Right lobe of liver (tissue), 6 donors: ENCODE data around the gene CFAP20DC. TPM values are rescaled to one million over a fixed set of nuclear protein-coding genes. Genes with fewer than 3 reads are reported as not detected.

Experiments used
- ATAC-seq, 4 donors: fragments of 200-7000 bp; cut with Tn5 transposase; one replicate each; pipeline ENCODE4 v1.9.1; 2020; ENCODE audit warnings: mild to moderate bottlenecking in 4 of 4, moderate library complexity in 4 of 4
- DNase-seq, 3 donors: peaks; one replicate each; pipeline ENCODE4 v3.0.0-alpha.2; 2020
- H3K27ac ChIP-seq, 3 donors: fragments of 200-600 bp; one replicate each; pipeline ENCODE4 v1.8.0; 2022
- H3K27me3 ChIP-seq, 2 donors: fragments of 200-600 bp; one replicate each; pipeline ENCODE4 v1.8.0; 2022
- H3K36me3 ChIP-seq, 4 donors: fragments of 200-600 bp; sonication (generic) in 1 of 4; one replicate each; pipeline versions ENCODE4 v1.5.1 to v1.8.0; 2017 to 2022; ENCODE audit warnings: control low read depth in 1 of 4
- H3K4me1 ChIP-seq, 4 donors: fragments of 200-600 bp; sonication (generic) in 1 of 4; one replicate each; pipeline versions ENCODE4 v1.5.1 to v1.8.0; 2017 to 2022; ENCODE audit warnings: control low read depth in 1 of 4
- H3K4me3 ChIP-seq, 3 donors: fragments of 200-600 bp; one replicate each; pipeline ENCODE4 v1.8.0; 2022
- H3K9me3 ChIP-seq, 4 donors: fragments of 200-600 bp; sonication (generic) in 1 of 4; one replicate each; pipeline versions ENCODE4 v1.5.1 to v1.8.0; 2017 to 2022; ENCODE audit warnings: control low read depth in 1 of 4
- CTCF ChIP-seq, 4 donors: fragments of 200-600 bp in 3 of 4; fragments of 450-650 bp in 1 of 4; IDR thresholded peaks; one replicate each; pipeline versions ENCODE4 v1.5.1 to v1.8.0; 2016 to 2022; ENCODE audit warnings: antibody characterized with exemption in 4 of 4, mild to moderate bottlenecking in 2 of 4
- POLR2A ChIP-seq: fragments of 450-650 bp; IDR thresholded peaks from one replicate; pipeline ENCODE4 v1.6.1; 2017; ENCODE audit warnings: antibody characterized with exemption, mild to moderate bottlenecking
- WGBS: methylation state at CpG from one replicate; pipeline ENCODE4 v1.1.6; 2018; ENCODE audit warnings: low coverage, low lambda C conversion rate; ENCODE audit not compliant: insufficient coverage; ENCODE audit errors: missing lambda C conversion rate; 5-methylcytosine and 5-hydroxymethylcytosine counted together
- intact Hi-C, 2 donors: fragments of 100-400 bp; cut with DNase I; formaldehyde crosslinking; loops; one replicate each; pipeline versions ENCODE4 v1.11.2 to v1.14.1; 2022
- total RNA-seq, 6 experiments: library from RNA; depleted of rRNA in 2 of 6; stranded (reverse); fragments of >200 nt in 2 of 6; fragmentation: NEBNext Ultra II Directional in 3 of 6; extraction: Animal tissue kit (Norgen Biotek cat#: 25700) in 3 of 6; gene quantifications; one replicate each; pipeline versions ENCODE4 v1.1.0 to v1.2.4, GENCODE V29; 2016 to 2023
- donor health status: DM: no; HTN: yes; CAD: no.
- donor health status: DM: no; HTN: no; CAD: no.
- donor health status: DM: no; HTN: no; CAD: no.
- donor health status: DM: no; HTN: yes; CAD: no.
- donor health status: DM: no; HTN: yes; CAD: no.

The CFAP20DC gene
- total RNA-seq, 6 experiments from 2014 or later: 0.67 to 2.7 (median 1.5) TPM

GRCh38 chr3:58798312-58798711 is 251.5 kb downstream of the CFAP20DC start:
- Histone ChIP-seq H3K4me3 (no peak overlapping the region), H3K27ac (no peak overlapping the region), H3K27me3 (no peaks in the 10 kb centered on the region), H3K36me3 (no peaks in the 10 kb centered on the region), H3K4me1 (peaks cover 0 to 9% (median 4%) of the 10 kb centered on the region in 4 donors), H3K9me3 (no peaks in the 10 kb centered on the region)
- DNase-seq (no peak), ATAC-seq (no peak)
- TF ChIP-seq CTCF (IDR thresholded peaks at IDR 0.05) (no peak), POLR2A (no peak)
- intact Hi-C loops: no loop called here
- 37% methylated on average over 2 of the region's 2 CpGs for WGBS

DNA sequence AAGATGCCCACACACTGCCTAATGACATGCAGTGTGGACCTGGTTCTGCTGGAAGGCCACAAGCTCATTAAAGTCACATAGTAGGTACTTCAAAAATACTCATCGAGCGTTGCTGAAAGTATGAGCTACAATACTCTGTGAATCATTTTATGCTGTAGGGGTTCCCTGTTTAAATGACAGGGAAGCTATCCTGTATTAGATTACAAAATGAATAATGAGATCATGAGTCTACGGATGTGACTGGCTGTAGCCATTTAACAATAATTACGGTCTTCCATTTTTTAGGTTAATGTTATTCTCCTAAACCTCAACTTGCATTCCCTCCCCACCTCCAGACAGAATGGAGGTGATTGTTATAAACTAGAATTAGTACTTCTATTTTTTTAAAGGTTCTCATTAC is 255.1 kb downstream of the CFAP20DC start:
- ATAC-seq (no peak), DNase-seq (no peak)
- TF ChIP-seq CTCF (IDR thresholded peaks at IDR 0.05) (no peak), POLR2A (no peak)
- Histone ChIP-seq H3K27me3 (no peaks in the 10 kb centered on the region), H3K27ac (peak overlapping the region in 1 of 3 donors; percentile 88), H3K9me3 (no peaks in the 10 kb centered on the region), H3K4me1 (peaks cover 0 to 13% (median 6%) of the 10 kb centered on the region in 4 donors), H3K36me3 (no peaks in the 10 kb centered on the region), H3K4me3 (no peak overlapping the region)
- intact Hi-C loops: no loop called here
- WGBS: 92% methylated on average over 4 of the region's 4 CpGs

DNA sequence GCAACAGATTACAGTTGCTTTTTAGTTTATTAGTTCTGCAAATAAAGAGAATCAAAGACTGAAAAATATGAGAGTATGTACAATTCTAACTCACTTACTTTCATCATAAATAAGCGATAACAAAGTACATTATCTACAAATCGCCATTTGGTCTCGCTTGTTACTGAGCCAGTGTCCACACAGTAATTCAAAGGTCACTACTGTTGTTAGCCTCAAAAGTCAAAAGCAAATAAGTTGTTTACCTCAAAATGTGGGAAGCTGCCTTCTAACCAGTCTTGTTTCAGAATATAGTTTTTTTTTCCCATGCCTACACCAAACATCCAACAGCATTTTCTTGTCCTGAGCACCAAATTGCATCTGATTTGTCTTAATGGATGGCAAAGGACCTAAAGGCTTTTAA is 255.9 kb downstream of the CFAP20DC start:
- H3K36me3 ChIP-seq: no peaks in the 10 kb centered on the region
- peaks cover 0 to 13% (median 6%) of the 10 kb centered on the region in 4 donors for H3K4me1 ChIP-seq
- intact Hi-C loops: no loop called here
- H3K4me3 ChIP-seq: no peak overlapping the region
- H3K27ac ChIP-seq: peak overlapping the region in 2 of 3 donors; percentile 65 to 88
- H3K9me3 ChIP-seq: no peaks in the 10 kb centered on the region
- DNase-seq: no peak
- TF ChIP-seq CTCF (IDR thresholded peaks at IDR 0.05) (no peak), POLR2A (no peak)
- H3K27me3 ChIP-seq: no peaks in the 10 kb centered on the region
- WGBS: 23% methylated on average over 3 of the region's 3 CpGs
- peak; percentile 94 to 97 (median 96) for ATAC-seq

GRCh38 chr3:58792921-58793451 is 256.8 kb downstream of the CFAP20DC start:
- Histone ChIP-seq H3K4me1 (peaks cover 0 to 13% (median 7%) of the 10 kb centered on the region in 4 donors), H3K36me3 (no peaks in the 10 kb centered on the region), H3K9me3 (no peaks in the 10 kb centered on the region), H3K27ac (peak overlapping the region in 1 of 3 donors; percentile 88), H3K27me3 (no peaks in the 10 kb centered on the region), H3K4me3 (no peak overlapping the region)
- ATAC-seq: peak in 1 of 4 donors; percentile 36
- WGBS: 61% methylated on average over 2 of the region's 2 CpGs
- TF ChIP-seq CTCF (IDR thresholded peaks at IDR 0.05): no peak
- no peak for TF ChIP-seq POLR2A
- intact Hi-C loops: no loop called here
- DNase-seq: no peak

- no peak overlapping the region for H3K4me3 ChIP-seq
- no peaks in the 10 kb centered on the region for H3K27me3 ChIP-seq
- TF ChIP-seq POLR2A (no peak), CTCF (IDR thresholded peaks at IDR 0.05) (no peak)
- intact Hi-C loops: no loop called here
- ATAC-seq (no peak), DNase-seq (no peak)
- H3K36me3 ChIP-seq: no peaks in the 10 kb centered on the region
- H3K27ac ChIP-seq: no peak overlapping the region
- H3K9me3 ChIP-seq: no peaks in the 10 kb centered on the region
- peaks cover 0 to 9% (median 6%) of the 10 kb centered on the region in 4 donors for H3K4me1 ChIP-seq
These were observed 260.4 kb downstream of the CFAP20DC start for GRCh38 chr3:58789385-58789784.
